ENCODE data around the gene OR52N4.

OR52N4 gene

GRCh38 chr11:5783255-5783654 is 29.2 kb downstream of the OR52N4 start, which contains the start of gene OR52N5:
TSS of gene OR52N5 (minus strand) at chr11:5783355. CDS start at chr11:5778634, 4,721 bp downstream.
- no peaks in the 10 kb centered on the region for H3K4me1 ChIP-seq
- intact Hi-C loops (cut with DNase I; ENCODE audit: low total_unique reads): no loop called here
- no peaks in the 10 kb centered on the region for H3K36me3 ChIP-seq
- H3K4me3 ChIP-seq: no peak within 1 kb of the TSS
- H3K27ac ChIP-seq: no peak within 1 kb of the TSS
- no peaks in the 10 kb centered on the region for H3K9me3 ChIP-seq
- H3K27me3 ChIP-seq: no peaks in the 10 kb centered on the region
- TF ChIP-seq CTCF (IDR thresholded peaks at IDR 0.05): no peak
- DNase-seq: no peak

GRCh38 chr11:5791165-5791564 is 37.1 kb downstream of the OR52N4 start, which contains the start of gene OR52N1:
TSS of gene OR52N1 (minus strand) at chr11:5791265. CDS start at chr11:5788816, 2,449 bp downstream.
- Histone ChIP-seq H3K9me3 (no peaks in the 10 kb centered on the region), H3K4me1 (no peaks in the 10 kb centered on the region), H3K27ac (no peak within 1 kb of the TSS), H3K27me3 (no peaks in the 10 kb centered on the region), H3K4me3 (no peak within 1 kb of the TSS), H3K36me3 (no peaks in the 10 kb centered on the region)
- TF ChIP-seq CTCF (IDR thresholded peaks at IDR 0.05): no peak
- no peak for DNase-seq
- intact Hi-C loops (cut with DNase I; ENCODE audit: low total_unique reads): no loop called here

GRCh38 chr11:5796541-5796940 is 42.5 kb downstream of the OR52N4 start:
- no peaks in the 10 kb centered on the region for H3K27me3 ChIP-seq
- no peak for TF ChIP-seq CTCF (IDR thresholded peaks at IDR 0.05)
- no peak for DNase-seq
- H3K36me3 ChIP-seq: no peaks in the 10 kb centered on the region
- no peak overlapping the region for H3K4me3 ChIP-seq
- intact Hi-C loops (cut with DNase I; ENCODE audit: low total_unique reads): no loop called here
- H3K4me1 ChIP-seq: no peaks in the 10 kb centered on the region
- H3K27ac ChIP-seq: no peak overlapping the region
- H3K9me3 ChIP-seq: no peaks in the 10 kb centered on the region

GRCh38 chr11:5803982-5804381 is 49.9 kb downstream of the OR52N4 start:
- TF ChIP-seq CTCF (IDR thresholded peaks at IDR 0.05): no peak
- peaks cover 0 to 9% (median 2%) of the 10 kb centered on the region in 4 donors for H3K4me1 ChIP-seq
- intact Hi-C loops (cut with DNase I; ENCODE audit: low total_unique reads): loop anchor here (10.0 kb wide), 1 partner anchor 329 kb away; no protein-coding TSS in a partner anchor
- no peaks in the 10 kb centered on the region for H3K9me3 ChIP-seq
- H3K4me3 ChIP-seq: no peak overlapping the region
- no peak for DNase-seq
- H3K27me3 ChIP-seq: peaks cover 0 to 2% of the 10 kb centered on the region in 2 donors
- no peaks in the 10 kb centered on the region for H3K36me3 ChIP-seq
- H3K27ac ChIP-seq: no peak overlapping the region

All from tibial artery (tissue), 4 donors.